NT2/D1 (cell line): Measurements from ENCODE around the gene FGF10.

Source experiments
- DNase-seq: peaks from one replicate; pipeline ENCODE4 v3.0.0-alpha.2; 2011; ENCODE audit warnings: low read depth, low spot score
- H3K27me3 ChIP-seq: 2 replicates; pipeline ENCODE4 v1.6.0; 2011; ENCODE audit warnings: mild to moderate bottlenecking; ENCODE audit not compliant: insufficient read length, insufficient read depth
- H3K36me3 ChIP-seq: 2 replicates; pipeline ENCODE4 v1.6.1; 2011; ENCODE audit warnings: mild to moderate bottlenecking, low read length, mixed read lengths; ENCODE audit not compliant: insufficient read depth, insufficient read length
- H3K4me1 ChIP-seq: 2 replicates; pipeline ENCODE4 v1.5.1; 2011; ENCODE audit not compliant: insufficient read depth, insufficient read length
- H3K4me3 ChIP-seq: 2 replicates; pipeline ENCODE4 v1.5.1; 2011; ENCODE audit warnings: low read depth; ENCODE audit not compliant: insufficient read length
- H3K9ac ChIP-seq: 2 replicates; pipeline ENCODE4 v1.6.0; 2011; ENCODE audit warnings: low read depth; ENCODE audit not compliant: insufficient read length
- H3K9me3 ChIP-seq: 2 replicates; pipeline ENCODE4 v1.5.1; 2011; ENCODE audit warnings: mild to moderate bottlenecking, low read length; ENCODE audit not compliant: insufficient read depth
- SUZ12 ChIP-seq: IDR thresholded peaks from 2 replicates; pipeline ENCODE4 v1.6.1; 2011; ENCODE audit not compliant: insufficient read length, insufficient read depth; ENCODE audit errors: extremely low read depth
- YY1 ChIP-seq: IDR thresholded peaks from 2 replicates; pipeline ENCODE4 v1.6.1; 2011; ENCODE audit not compliant: insufficient read length, insufficient read depth
- ZNF274 ChIP-seq: IDR thresholded peaks from 2 replicates; pipeline ENCODE4 v1.6.1; 2011; ENCODE audit warnings: mild to moderate bottlenecking, low read depth, low read length

FGF10 gene

GRCh38 chr5:44356231-44356630 is 33.0 kb downstream of the FGF10 start:
- TF ChIP-seq YY1: no peak
- no peak for TF ChIP-seq SUZ12
- TF ChIP-seq ZNF274: no peak
- no peak for DNase-seq
- Histone ChIP-seq H3K9ac (no peak overlapping the region), H3K4me3 (no peak overlapping the region), H3K4me1 (no peaks in the 10 kb centered on the region), H3K36me3 (no peaks in the 10 kb centered on the region), H3K27me3 (no peaks in the 10 kb centered on the region), H3K9me3 (no peaks in the 10 kb centered on the region)

- TF ChIP-seq ZNF274 (no peak), YY1 (no peak), SUZ12 (no peak)
- no peak for DNase-seq
- Histone ChIP-seq H3K4me1 (no peaks in the 10 kb centered on the region), H3K27me3 (no peaks in the 10 kb centered on the region), H3K36me3 (no peaks in the 10 kb centered on the region), H3K9ac (no peak overlapping the region), H3K9me3 (no peaks in the 10 kb centered on the region), H3K4me3 (no peak overlapping the region)
These were observed 43.3 kb downstream of the FGF10 start for GRCh38 chr5:44345871-44346270.

- Histone ChIP-seq H3K9ac (no peak overlapping the region), H3K36me3 (no peaks in the 10 kb centered on the region), H3K4me3 (no peak overlapping the region), H3K9me3 (no peaks in the 10 kb centered on the region), H3K4me1 (no peaks in the 10 kb centered on the region), H3K27me3 (no peaks in the 10 kb centered on the region)
- DNase-seq: no peak
- TF ChIP-seq SUZ12 (no peak), YY1 (no peak), ZNF274 (no peak)
These were observed 52.5 kb downstream of the FGF10 start for GRCh38 chr5:44336708-44337107.

- Histone ChIP-seq H3K27me3 (no peaks in the 10 kb centered on the region), H3K4me3 (no peak overlapping the region), H3K9me3 (no peaks in the 10 kb centered on the region), H3K9ac (no peak overlapping the region), H3K4me1 (no peaks in the 10 kb centered on the region), H3K36me3 (no peaks in the 10 kb centered on the region)
- TF ChIP-seq ZNF274 (no peak), YY1 (no peak), SUZ12 (no peak)
- no peak for DNase-seq
These were observed 54.6 kb downstream of the FGF10 start for GRCh38 chr5:44334622-44335021.

GRCh38 chr5:44332285-44332971 is 56.8 kb downstream of the FGF10 start:
- H3K9me3 ChIP-seq: no peaks in the 10 kb centered on the region
- TF ChIP-seq ZNF274 (no peak), SUZ12 (no peak), YY1 (no peak)
- no peaks in the 10 kb centered on the region for H3K4me1 ChIP-seq
- H3K36me3 ChIP-seq: no peaks in the 10 kb centered on the region
- H3K4me3 ChIP-seq: no peak overlapping the region
- DNase-seq: peak; percentile 16
- no peaks in the 10 kb centered on the region for H3K27me3 ChIP-seq
- H3K9ac ChIP-seq: no peak overlapping the region

- Histone ChIP-seq H3K4me3 (no peak overlapping the region), H3K9me3 (no peaks in the 10 kb centered on the region), H3K9ac (no peak overlapping the region), H3K36me3 (no peaks in the 10 kb centered on the region), H3K4me1 (no peaks in the 10 kb centered on the region), H3K27me3 (no peaks in the 10 kb centered on the region)
- DNase-seq: no peak
- TF ChIP-seq YY1: no peak
- TF ChIP-seq SUZ12: no peak
- no peak for TF ChIP-seq ZNF274
These were observed 57.7 kb downstream of the FGF10 start for GRCh38 chr5:44331471-44332050.

- no peaks in the 10 kb centered on the region for H3K27me3 ChIP-seq
- no peaks in the 10 kb centered on the region for H3K4me1 ChIP-seq
- TF ChIP-seq SUZ12 (no peak), ZNF274 (no peak), YY1 (no peak)
- no peaks in the 10 kb centered on the region for H3K9me3 ChIP-seq
- H3K4me3 ChIP-seq: no peak overlapping the region
- no peak overlapping the region for H3K9ac ChIP-seq
- no peaks in the 10 kb centered on the region for H3K36me3 ChIP-seq
- no peak for DNase-seq
These were observed 59.5 kb downstream of the FGF10 start for GRCh38 chr5:44329716-44330115.
